Liver (tissue), 9 donors: ENCODE measurements around the gene CFAP206. TPM values are rescaled to one million over a fixed set of nuclear protein-coding genes. Genes with fewer than 3 reads are reported as not detected.
A peak's percentile ranks its signal among the peaks of the same experiment; 100 is the strongest.

ENCODE experiments used
- DNase-seq: peaks from one replicate; pipeline ENCODE4 v3.0.0-alpha.2; 2017; ENCODE audit warnings: low spot score
- H3K27ac ChIP-seq, 2 donors: one replicate each; pipeline ENCODE4 v1.7.0; 2013; ENCODE audit warnings: inconsistent platforms in 2 of 2, low read length in 2 of 2, control low read depth in 1 of 2, low read depth in 1 of 2, mild to moderate bottlenecking in 1 of 2
- H3K27me3 ChIP-seq, 4 donors: one replicate each; pipeline versions ENCODE4 v1.6.1 to v1.7.0; 2013; ENCODE audit warnings: low read length in 3 of 4, inconsistent platforms in 1 of 4, mild to moderate bottlenecking in 1 of 4, moderate library complexity in 1 of 4; ENCODE audit not compliant: control insufficient read depth in 4 of 4, insufficient read depth in 4 of 4
- H3K36me3 ChIP-seq, 4 donors: one replicate each; pipeline versions ENCODE4 v1.6.1 to v1.7.0; 2013; ENCODE audit warnings: low read length in 3 of 4, mild to moderate bottlenecking in 3 of 4, low read depth in 1 of 4, moderate library complexity in 1 of 4; ENCODE audit not compliant: control insufficient read depth in 4 of 4, insufficient read depth in 3 of 4
- H3K4me1 ChIP-seq, 4 donors: one replicate each; pipeline versions ENCODE4 v1.6.1 to v1.7.0; 2013; ENCODE audit warnings: low read length in 3 of 4, mild to moderate bottlenecking in 3 of 4, moderate library complexity in 1 of 4; ENCODE audit not compliant: control insufficient read depth in 4 of 4, insufficient read depth in 4 of 4
- H3K4me3 ChIP-seq, 3 donors: one replicate each; pipeline versions ENCODE4 v1.6.1 to v1.7.0; 2013; ENCODE audit warnings: low read length in 3 of 3, control low read depth in 1 of 3, low read depth in 1 of 3, mild to moderate bottlenecking in 1 of 3
- H3K9ac ChIP-seq, 2 donors: one replicate each; pipeline ENCODE4 v1.7.0; 2013; ENCODE audit warnings: low read length in 2 of 2, mild to moderate bottlenecking in 2 of 2, moderate library complexity in 2 of 2, control low read depth in 1 of 2, low read depth in 1 of 2
- H3K9me3 ChIP-seq, 4 donors: one replicate each; pipeline versions ENCODE4 v1.6.1 to v1.7.0; 2013; ENCODE audit warnings: low read length in 3 of 4; ENCODE audit not compliant: control insufficient read depth in 4 of 4
- FOXA1 ChIP-seq: IDR thresholded peaks from 2 replicates; pipeline ENCODE4 v1.6.1; 2016; ENCODE audit warnings: antibody characterized with exemption
- FOXA2 ChIP-seq: IDR thresholded peaks from 2 replicates; pipeline ENCODE4 v1.6.1; 2016; ENCODE audit warnings: antibody characterized with exemption
- GABPA ChIP-seq, 2 donors: IDR thresholded peaks in 1 of 2; conservative IDR thresholded peaks in 1 of 2; 2 replicates each; pipeline ENCODE4 v1.6.1; 2016; ENCODE audit warnings: antibody characterized with exemption in 2 of 2, mild to moderate bottlenecking in 1 of 2, moderate library complexity in 1 of 2
- HNF4A ChIP-seq, 2 donors: conservative IDR thresholded peaks; 2 replicates each; pipeline ENCODE4 v1.6.1; 2016; ENCODE audit warnings: antibody characterized with exemption in 2 of 2, mild to moderate bottlenecking in 2 of 2
- HNF4G ChIP-seq: IDR thresholded peaks from 2 replicates; pipeline ENCODE4 v1.6.1; 2016; ENCODE audit warnings: antibody characterized with exemption
- JUND ChIP-seq, 2 donors: IDR thresholded peaks; 2 replicates each; pipeline ENCODE4 v1.6.1; 2016; ENCODE audit warnings: antibody characterized with exemption in 2 of 2
- NR2F2 ChIP-seq: IDR thresholded peaks from 2 replicates; pipeline ENCODE4 v1.6.1; 2016; ENCODE audit warnings: antibody characterized with exemption
- RAD21 ChIP-seq, 2 donors: IDR thresholded peaks; 2 replicates each; pipeline ENCODE4 v1.6.1; 2016; ENCODE audit warnings: antibody characterized with exemption in 2 of 2, mild to moderate bottlenecking in 2 of 2
- RXRA ChIP-seq, 2 donors: IDR thresholded peaks; 2 replicates each; pipeline ENCODE4 v1.6.1; 2017 to 2018; ENCODE audit warnings: antibody characterized with exemption in 2 of 2, mild to moderate bottlenecking in 1 of 2
- TAF1 ChIP-seq: conservative IDR thresholded peaks from 2 replicates; pipeline ENCODE4 v1.6.1; 2016; ENCODE audit warnings: antibody characterized with exemption, mild to moderate bottlenecking
- YY1 ChIP-seq: IDR thresholded peaks from 2 replicates; pipeline ENCODE4 v1.6.1; 2016; ENCODE audit warnings: antibody characterized with exemption, mild to moderate bottlenecking
- WGBS: extraction: QIAGEN DNeasy Blood & Tissue Kit; methylation state at CpG from one replicate; pipeline ENCODE4 v1.1.7; 2013; 5-methylcytosine and 5-hydroxymethylcytosine counted together
- polyA plus RNA-seq, 2 donors: library from polyadenylated mRNA; stranded (reverse) in 1 of 2; unstranded in 1 of 2; fragments of 200-250 nt in 1 of 2; fragments of >200 nt in 1 of 2; fragmentation: Nextera tagmentation in 1 of 2; extraction: Ambion mirVana in 1 of 2; gene quantifications; one replicate each; pipeline versions ENCODE4 v1.2.1 to v1.2.3, GENCODE V29; 2013 to 2015
- total RNA-seq, 2 donors: library from RNA; depleted of rRNA; stranded (reverse); fragments of >200 nt; gene quantifications; one replicate each; pipeline ENCODE4 v1.2.3, GENCODE V29; 2014
- TF ChIP-seq, protein P1 (sequence below): IDR thresholded peaks from 2 replicates; pipeline ENCODE4 v1.6.1; 2016; ENCODE audit warnings: antibody characterized with exemption
- TF ChIP-seq, protein P2 (sequence below): IDR thresholded peaks from 2 replicates; pipeline ENCODE4 v1.6.1; 2016; ENCODE audit warnings: antibody characterized with exemption
- TF ChIP-seq, protein P3 (sequence below): IDR thresholded peaks from 2 replicates; pipeline ENCODE4 v1.6.1; 2016; ENCODE audit warnings: antibody characterized with exemption
- TF ChIP-seq, protein P4 (sequence below): fragments of 150-350 bp; IDR thresholded peaks from 2 replicates; pipeline ENCODE4 v1.5.1; 2017; ENCODE audit warnings: improper control_type of control experiment, low read depth, low read length; ENCODE audit not compliant: missing input control
- TF ChIP-seq, protein P5 (sequence below): IDR thresholded peaks from 2 replicates; pipeline ENCODE4 v1.6.1; 2016; ENCODE audit warnings: antibody characterized with exemption, mild to moderate bottlenecking
- donor health status: healthy.
- donor health status: healthy.
- donor health status: healthy.
- donor health status: healthy.
- donor health status: healthy.

The CFAP206 gene, protein sequence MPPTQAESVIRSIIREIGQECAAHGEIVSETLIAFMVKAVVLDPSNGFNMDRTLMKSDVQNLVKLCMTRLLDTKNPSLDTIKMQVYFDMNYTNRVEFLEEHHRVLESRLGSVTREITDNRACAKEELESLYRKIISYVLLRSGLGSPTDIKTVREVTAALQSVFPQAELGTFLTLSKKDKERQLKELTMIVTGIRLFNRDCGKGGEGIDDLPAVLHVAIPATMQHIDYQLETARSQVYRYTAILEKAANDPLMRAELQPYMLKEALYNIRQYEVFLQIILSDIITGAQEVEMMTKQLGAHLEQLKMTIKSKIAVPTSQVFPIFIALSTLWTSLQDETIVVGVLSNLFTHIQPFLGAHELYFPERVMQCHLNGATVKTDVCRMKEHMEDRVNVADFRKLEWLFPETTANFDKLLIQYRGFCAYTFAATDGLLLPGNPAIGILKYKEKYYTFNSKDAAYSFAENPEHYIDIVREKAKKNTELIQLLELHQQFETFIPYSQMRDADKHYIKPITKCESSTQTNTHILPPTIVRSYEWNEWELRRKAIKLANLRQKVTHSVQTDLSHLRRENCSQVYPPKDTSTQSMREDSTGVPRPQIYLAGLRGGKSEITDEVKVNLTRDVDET
- total RNA-seq (under 1 TPM in 1 of 2 donors, not detected in 1; 0.42 TPM), polyA plus RNA-seq (under 1 TPM; 0.08 to 0.11 TPM)

DNA sequence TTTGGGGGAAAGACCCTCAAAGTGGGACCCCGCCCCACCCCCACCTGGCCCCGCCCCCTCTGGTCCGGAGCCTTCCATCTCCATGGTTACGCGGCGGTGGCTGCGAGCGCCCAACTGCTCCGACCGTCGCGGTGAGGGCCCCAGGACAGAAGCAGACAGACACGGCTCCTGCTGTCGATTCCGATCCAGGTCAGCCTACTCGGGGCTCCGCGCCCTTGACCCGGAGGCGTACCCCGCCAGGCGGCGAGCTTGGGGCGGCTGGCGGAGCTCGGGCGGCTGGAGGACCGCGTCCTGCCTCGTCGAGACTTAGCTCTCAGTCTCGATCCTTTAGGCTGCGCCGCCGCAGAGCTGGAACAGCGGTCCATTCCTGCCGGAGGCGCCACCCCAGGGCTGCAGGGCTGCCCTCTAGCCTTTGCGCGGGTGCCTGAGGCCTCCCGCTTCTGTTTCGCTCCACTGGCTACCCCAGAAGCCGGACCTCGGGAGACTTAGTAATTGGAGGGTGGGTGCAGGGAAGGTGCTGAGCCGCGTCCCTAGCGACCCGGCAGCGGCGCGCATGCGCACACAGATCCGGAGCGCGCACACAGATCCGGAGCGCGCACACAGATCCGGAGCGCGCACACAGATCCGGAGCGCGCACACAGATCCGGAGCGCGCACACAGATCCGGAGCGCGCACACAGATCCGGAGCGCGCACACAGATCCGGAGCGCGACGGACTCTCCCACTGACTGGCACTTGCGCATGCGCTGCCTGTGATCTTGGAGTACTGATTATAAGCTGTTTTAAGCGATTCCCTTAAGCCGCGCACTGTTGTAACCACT is at the start of gene CFAP206:
TSS of gene CFAP206 (plus strand) at position 72 of the 820 bp plus-strand sequence. CDS start 1,868 bp downstream, outside the sequence.
- under 1% methylated on average over 82 of the region's 82 CpGs for WGBS
- Histone ChIP-seq H3K9me3 (no peaks in the 10 kb centered on the region), H3K36me3 (no peaks in the 10 kb centered on the region), H3K27ac (peak within 1 kb of the TSS; percentile 78 to 79), H3K4me3 (peak within 1 kb of the TSS; percentile 94 to 99 (median 99)), H3K4me1 (peaks cover 3 to 11% (median 6%) of the 10 kb centered on the region in 4 donors), H3K9ac (peak within 1 kb of the TSS; percentile 30 to 90), H3K27me3 (no peaks in the 10 kb centered on the region)
- peak; percentile 79 for DNase-seq
- peak; percentile 30 for TF ChIP-seq YY1
- TF ChIP-seq, protein P1, sequence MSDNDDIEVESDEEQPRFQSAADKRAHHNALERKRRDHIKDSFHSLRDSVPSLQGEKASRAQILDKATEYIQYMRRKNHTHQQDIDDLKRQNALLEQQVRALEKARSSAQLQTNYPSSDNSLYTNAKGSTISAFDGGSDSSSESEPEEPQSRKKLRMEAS, result no peak

DNA sequence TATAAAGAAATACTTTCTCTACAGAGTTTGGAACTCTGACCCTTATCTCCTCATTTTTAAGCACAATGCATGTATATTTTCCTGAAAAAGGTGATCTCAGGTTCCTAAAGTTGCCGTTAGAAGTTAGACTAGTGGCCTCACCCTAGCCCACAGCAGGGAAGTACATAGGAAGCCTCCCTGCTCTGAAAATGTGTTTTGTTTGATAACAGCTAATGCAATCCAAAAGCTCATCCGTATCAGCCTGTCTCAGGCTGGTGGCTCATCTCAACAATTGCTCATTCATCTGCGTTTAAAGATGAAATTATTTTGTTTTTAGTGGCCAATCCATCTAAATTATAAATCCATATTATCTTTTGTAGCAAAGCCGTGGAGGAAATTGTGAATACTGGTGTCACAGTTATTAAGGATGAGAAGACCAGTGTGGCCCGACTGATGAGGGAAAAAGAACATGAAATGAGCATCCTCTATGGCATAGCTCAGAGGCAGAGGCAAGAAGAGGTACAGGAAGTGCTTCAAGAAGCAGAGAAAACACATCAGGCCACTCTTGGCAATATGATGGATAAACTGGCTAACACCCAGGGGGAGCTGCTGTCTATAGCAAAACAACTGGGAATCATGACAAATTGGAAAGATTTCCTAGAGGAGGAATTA is 43.0 kb upstream of the CFAP206 start:
- no peak overlapping the region for H3K9ac ChIP-seq
- no peak overlapping the region for H3K27ac ChIP-seq
- no peaks in the 10 kb centered on the region for H3K4me1 ChIP-seq
- peaks cover 0 to 2% (median 0%) of the 10 kb centered on the region in 4 donors for H3K9me3 ChIP-seq
- WGBS, result 90% methylated on average over 5 of the region's 5 CpGs
- H3K36me3 ChIP-seq, result peaks cover 0 to under 1% (median 0%) of the 10 kb centered on the region in 4 donors
- no peak for DNase-seq
- H3K27me3 ChIP-seq, result no peaks in the 10 kb centered on the region
- H3K4me3 ChIP-seq, result no peak overlapping the region
- TF ChIP-seq HNF4A (conservative IDR thresholded peaks at IDR 0.05) (no peak), FOXA2 (no peak), RXRA (IDR thresholded peaks at IDR 0.05) (no peak), JUND (IDR thresholded peaks at IDR 0.05) (no peak), NR2F2 (no peak), GABPA (IDR thresholded peaks at IDR 0.05 in 1 of 2, conservative IDR thresholded peaks at IDR 0.05 in 1 of 2) (no peak), TAF1 (no peak), FOXA1 (no peak), RAD21 (IDR thresholded peaks at IDR 0.05) (no peak), HNF4G (no peak)
- TF ChIP-seq, protein P2, sequence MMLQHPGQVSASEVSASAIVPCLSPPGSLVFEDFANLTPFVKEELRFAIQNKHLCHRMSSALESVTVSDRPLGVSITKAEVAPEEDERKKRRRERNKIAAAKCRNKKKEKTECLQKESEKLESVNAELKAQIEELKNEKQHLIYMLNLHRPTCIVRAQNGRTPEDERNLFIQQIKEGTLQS, result no peak
- TF ChIP-seq, protein P3, sequence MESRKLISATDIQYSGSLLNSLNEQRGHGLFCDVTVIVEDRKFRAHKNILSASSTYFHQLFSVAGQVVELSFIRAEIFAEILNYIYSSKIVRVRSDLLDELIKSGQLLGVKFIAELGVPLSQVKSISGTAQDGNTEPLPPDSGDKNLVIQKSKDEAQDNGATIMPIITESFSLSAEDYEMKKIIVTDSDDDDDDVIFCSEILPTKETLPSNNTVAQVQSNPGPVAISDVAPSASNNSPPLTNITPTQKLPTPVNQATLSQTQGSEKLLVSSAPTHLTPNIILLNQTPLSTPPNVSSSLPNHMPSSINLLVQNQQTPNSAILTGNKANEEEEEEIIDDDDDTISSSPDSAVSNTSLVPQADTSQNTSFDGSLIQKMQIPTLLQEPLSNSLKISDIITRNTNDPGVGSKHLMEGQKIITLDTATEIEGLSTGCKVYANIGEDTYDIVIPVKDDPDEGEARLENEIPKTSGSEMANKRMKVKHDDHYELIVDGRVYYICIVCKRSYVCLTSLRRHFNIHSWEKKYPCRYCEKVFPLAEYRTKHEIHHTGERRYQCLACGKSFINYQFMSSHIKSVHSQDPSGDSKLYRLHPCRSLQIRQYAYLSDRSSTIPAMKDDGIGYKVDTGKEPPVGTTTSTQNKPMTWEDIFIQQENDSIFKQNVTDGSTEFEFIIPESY, result no peak
- TF ChIP-seq, protein P1, result no peak
- TF ChIP-seq, protein P4, sequence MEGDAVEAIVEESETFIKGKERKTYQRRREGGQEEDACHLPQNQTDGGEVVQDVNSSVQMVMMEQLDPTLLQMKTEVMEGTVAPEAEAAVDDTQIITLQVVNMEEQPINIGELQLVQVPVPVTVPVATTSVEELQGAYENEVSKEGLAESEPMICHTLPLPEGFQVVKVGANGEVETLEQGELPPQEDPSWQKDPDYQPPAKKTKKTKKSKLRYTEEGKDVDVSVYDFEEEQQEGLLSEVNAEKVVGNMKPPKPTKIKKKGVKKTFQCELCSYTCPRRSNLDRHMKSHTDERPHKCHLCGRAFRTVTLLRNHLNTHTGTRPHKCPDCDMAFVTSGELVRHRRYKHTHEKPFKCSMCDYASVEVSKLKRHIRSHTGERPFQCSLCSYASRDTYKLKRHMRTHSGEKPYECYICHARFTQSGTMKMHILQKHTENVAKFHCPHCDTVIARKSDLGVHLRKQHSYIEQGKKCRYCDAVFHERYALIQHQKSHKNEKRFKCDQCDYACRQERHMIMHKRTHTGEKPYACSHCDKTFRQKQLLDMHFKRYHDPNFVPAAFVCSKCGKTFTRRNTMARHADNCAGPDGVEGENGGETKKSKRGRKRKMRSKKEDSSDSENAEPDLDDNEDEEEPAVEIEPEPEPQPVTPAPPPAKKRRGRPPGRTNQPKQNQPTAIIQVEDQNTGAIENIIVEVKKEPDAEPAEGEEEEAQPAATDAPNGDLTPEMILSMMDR, result no peak
- TF ChIP-seq, protein P5, sequence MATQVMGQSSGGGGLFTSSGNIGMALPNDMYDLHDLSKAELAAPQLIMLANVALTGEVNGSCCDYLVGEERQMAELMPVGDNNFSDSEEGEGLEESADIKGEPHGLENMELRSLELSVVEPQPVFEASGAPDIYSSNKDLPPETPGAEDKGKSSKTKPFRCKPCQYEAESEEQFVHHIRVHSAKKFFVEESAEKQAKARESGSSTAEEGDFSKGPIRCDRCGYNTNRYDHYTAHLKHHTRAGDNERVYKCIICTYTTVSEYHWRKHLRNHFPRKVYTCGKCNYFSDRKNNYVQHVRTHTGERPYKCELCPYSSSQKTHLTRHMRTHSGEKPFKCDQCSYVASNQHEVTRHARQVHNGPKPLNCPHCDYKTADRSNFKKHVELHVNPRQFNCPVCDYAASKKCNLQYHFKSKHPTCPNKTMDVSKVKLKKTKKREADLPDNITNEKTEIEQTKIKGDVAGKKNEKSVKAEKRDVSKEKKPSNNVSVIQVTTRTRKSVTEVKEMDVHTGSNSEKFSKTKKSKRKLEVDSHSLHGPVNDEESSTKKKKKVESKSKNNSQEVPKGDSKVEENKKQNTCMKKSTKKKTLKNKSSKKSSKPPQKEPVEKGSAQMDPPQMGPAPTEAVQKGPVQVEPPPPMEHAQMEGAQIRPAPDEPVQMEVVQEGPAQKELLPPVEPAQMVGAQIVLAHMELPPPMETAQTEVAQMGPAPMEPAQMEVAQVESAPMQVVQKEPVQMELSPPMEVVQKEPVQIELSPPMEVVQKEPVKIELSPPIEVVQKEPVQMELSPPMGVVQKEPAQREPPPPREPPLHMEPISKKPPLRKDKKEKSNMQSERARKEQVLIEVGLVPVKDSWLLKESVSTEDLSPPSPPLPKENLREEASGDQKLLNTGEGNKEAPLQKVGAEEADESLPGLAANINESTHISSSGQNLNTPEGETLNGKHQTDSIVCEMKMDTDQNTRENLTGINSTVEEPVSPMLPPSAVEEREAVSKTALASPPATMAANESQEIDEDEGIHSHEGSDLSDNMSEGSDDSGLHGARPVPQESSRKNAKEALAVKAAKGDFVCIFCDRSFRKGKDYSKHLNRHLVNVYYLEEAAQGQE, result no peak
